HL-60/S4 treated with retinoic acid at 250 ng/mL for 4 days and 3 days (cell line): ENCODE data around the gene ARHGDIA.

Experiments
- in situ Hi-C: fragments of 300-500 bp; cut with MboI; formaldehyde crosslinking; loops from 2 replicates; pipeline ENCODE4 v1.7.0; 2022; ENCODE audit warnings: low sequenced_read_pairs

Gene ARHGDIA

DNA sequence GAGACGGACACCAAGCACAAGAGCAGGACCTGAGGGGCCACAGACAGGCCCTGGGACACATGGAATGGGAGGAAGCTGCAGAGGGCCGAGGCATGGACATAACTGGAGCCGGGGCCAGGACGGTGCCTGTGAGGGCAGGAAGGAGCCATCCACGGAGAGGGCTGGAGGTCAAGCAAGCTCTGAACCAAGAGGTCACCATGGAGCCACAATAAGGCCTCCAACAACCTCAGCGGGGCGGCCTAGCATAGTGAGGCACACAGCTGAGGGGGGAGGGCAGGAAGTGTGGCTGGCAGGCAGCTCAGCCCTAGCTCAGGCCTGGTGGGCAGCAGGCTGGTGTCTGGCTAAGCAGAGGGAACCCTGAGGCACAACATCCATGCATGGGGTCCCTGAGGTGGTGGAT lies 42.5 kb downstream of the ARHGDIA start:
- in situ Hi-C loops = no loop called here

DNA sequence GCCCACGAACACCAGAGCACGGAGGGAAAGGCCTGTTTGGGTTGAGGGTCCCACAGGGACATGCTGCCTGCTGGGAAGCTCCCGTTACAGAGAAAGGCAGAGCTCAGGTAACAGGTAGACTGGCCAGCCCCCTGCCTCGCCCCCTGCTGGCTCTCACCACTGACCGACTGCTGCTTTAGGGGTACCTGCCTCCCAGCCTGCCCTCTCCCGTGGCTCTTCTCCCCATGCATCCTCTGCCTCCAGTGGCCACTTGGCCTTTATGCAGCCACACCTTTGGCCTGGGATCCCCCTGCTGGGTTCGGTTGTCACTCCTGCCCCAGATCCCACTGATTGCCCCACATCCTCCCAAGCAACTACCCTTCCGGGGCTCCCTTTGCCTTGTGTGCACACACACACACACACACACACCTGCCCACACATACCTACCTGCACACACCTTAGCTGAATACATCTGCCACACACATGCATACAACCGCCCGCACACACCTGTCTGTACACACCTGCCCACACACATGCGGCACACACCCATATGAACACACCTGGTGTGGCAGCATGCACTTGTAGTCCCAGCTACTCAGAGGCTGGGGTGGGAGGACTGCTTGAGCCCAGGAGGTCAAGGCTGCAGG lies 45.2 kb downstream of the ARHGDIA start:
- in situ Hi-C loops = no loop called here

DNA sequence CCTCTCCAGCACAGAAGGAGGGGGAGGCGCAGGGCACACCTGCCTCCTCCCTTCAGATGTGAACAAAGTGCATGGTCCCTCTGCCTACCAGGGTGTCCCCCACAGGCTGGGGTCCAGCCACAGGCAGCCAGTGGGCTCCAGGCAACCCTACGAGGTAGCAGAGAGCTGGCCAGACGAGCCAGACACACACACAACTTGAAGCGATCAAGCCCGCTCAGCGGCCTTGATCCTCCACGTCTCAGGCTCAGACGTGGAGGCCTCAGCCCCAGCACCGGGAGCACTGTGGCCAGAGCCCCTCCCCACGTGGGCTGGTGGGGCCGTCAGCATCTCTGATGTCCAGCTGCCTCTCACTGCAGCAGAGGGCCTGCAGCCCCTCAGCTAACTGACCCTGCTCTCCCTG lies 46.5 kb downstream of the ARHGDIA start:
- in situ Hi-C loops = no loop called here

DNA sequence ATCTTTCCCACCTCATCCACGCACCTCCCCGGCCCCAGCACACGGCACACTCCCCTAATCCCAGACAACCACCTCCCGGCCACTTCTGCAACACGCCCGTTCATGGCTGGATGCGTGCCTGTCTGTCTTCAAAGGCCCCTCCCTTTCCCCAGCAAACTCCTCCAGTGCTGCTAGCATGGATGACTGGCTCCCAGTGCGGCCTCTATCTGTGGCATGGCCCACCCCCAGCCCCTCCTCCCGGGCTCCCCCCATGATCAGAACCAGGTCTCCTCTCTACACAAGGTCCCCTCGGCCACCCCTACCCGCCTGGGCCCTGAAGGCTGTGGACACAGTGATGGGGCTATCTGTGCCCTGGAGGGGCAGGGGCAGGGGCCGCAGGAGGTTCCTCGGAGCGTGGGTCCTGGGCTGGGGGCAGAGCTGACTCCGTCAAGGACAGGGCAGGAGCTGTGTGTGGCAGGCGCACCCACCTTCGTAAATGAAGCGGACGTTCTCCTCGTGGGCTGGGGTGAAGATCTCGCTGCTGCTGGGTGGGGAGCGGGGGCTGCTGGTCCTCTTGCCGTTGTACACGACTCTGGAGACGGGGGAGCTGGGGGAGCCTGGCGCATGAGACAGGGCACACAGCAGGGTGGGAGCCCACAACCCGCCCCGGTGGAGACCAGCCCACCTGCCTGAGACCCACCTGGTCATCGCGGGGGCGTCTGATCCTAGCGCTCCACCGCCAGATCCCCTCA lies 47.2 kb downstream of the ARHGDIA start:
- in situ Hi-C loops = no loop called here

DNA sequence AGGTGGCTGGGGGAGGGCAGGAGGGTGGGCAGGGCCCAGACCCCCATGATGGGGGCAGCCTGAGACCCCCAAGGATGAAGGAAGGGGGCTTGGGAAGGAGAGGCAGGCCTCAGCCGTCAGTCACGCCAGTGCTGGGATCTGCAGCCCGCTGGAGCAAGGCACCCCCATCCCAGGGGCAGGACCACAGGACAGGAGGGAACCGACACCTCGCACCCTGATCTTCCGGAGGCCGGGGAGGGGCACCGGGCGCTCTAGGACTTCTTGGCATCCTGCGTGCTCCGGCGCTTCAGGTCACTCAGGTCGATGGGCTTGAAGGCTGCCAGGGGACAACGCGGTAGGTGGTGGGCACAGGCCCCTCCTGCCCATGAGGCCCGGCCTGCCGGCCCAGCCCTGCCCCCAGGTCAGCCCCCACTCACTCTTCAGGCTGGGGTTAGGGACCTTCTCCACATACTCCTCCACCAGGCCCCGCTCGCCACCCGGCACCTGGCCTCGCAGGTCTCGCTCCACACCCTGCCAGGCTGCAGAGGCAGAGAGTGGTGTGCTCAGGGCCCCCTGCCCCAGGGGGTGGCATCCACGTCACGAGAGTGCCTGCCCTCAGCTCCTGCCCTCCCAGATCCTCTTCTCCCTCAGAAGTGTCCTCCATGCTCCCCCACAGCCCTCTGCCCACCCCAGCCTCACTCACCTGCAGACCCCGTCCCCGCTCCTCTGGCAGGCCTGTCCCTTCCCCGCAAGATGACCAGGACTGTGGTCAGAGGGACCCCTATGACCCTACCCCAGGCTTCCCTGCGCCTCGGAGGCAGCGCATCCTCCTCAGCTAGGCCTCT lies 47.9 kb downstream of the ARHGDIA start:
- in situ Hi-C loops = no loop called here

DNA sequence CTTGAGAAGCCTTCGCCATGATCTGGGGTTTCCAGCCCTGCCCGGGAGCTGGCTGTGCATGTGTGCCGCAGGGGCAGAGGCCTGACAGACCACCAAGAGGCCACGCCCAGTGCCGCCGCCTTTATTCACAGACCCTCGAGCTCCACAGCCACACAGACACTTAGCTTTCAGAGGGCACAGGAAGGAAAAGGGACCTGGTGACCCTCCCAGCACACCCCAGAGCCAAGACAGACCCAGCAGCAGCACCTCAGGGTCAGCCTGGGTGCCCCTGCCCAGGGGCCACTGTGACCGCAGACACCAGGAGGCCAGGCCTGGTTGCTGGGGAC lies 48.9 kb downstream of the ARHGDIA start:
- in situ Hi-C loops = no loop called here

DNA sequence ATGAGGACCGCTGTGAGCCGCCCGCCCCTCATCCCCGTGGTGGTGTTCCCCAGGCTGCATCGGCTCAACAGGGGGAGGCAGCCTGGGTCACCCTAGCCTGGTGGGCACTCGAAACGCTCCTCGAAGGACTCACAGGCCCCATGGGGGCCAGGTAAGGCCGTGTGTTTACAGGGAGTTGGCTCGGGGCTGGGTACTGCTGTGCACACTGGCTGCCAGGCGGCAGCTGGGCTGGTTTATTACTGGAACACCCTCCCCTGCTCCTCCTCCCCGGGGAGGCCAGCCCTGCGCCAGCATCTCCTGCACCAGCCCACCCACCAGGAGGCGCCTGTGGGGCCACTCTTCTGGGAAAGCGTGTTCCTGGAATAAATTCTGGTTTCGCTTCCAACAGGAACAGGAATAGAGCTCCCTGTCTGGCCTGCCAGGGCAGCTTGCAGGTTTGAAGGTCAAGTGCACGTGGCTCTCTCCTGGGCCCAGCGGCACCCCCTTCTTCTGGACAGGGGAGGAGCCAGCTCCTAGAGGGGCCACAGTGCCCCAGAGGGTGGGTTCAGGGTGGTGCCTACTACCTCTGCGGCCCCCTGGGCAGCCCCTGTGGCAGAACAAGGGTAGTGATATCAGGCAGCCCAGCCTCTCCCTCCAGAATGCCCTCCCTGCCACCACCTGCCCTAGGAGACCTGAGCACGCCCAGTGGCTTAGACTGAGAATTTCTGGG lies 49.4 kb downstream of the ARHGDIA start:
- in situ Hi-C loops = no loop called here

DNA sequence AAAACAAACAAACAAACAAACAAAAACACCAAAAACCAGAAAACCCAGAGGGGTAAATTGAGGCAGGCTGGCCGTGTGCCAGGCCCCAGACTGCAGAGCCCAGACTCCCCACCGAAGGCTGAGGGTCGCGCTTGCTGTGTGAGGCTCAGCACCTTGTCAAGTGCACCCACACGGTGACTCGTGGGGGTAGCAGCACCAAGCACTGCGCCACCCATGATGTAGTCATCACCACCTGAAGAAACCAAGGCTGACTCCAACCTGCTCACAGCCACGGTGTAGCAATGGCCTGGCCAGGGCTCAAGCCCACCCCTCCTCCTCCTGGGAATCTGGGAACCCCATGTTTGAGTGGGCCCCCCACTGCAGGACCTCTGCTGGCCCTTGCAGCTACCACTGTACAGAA lies 50.0 kb downstream of the ARHGDIA start:
- in situ Hi-C loops = no loop called here

DNA sequence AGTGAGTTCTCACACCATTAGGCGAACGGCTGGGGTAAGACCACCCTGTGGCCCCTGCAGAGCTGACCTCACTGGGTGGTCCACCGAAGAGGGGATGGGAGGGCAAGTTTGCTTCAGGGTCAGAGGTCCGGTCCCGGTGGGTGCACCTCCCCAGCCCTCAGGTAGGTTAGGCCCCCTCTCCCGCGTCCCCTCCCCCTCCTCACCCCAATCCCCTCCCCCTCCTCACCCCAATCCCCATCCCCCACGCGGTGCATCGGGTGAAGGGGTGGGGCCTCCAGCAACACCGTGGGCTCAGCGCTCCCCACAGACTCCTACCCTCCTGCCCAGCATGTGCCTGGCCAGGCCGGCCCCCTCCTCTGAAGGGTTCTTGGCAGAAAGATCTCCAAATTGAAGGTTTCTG lies 51.4 kb downstream of the ARHGDIA start:
- in situ Hi-C loops = no loop called here

DNA sequence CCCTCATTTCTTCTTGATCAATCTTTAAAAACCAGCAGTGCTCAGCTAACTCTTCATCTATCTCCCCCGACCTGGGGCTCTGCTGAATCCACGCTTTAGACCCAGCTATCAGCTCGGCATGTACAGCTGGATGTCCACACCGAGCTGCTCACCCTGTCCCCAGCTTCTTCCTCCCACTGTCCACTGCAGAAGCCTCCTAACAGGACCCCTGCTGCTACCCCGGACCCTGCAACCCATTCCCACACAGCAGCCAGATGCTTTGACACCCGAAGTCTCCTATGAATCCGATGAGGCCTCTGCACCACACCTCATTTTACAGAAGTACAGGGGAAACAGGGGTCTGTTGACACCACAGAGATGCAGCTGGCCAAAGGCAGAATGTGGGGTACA lies 53.4 kb downstream of the ARHGDIA start:
- in situ Hi-C loops = no loop called here
